GM18498 (cell line): ENCODE data around the gene CALR.
"Not testable (repeated sequence)": the region's sequence is repeated elsewhere in the genome, so short reads cannot be mapped to it uniquely, and the experiment has no call there.

Source experiments
- ATAC-seq: cut with Tn5 transposase; IDR thresholded peaks from one replicate; pipeline ENCODE4 v1.9.1; 2021; ENCODE audit warnings: mild to moderate bottlenecking, moderate library complexity; ENCODE audit not compliant: unreplicated experiment

Gene CALR

GRCh38 chr19:12976109-12976508 is 37.7 kb downstream of the CALR start:
- not testable (repeated sequence) for ATAC-seq

DNA sequence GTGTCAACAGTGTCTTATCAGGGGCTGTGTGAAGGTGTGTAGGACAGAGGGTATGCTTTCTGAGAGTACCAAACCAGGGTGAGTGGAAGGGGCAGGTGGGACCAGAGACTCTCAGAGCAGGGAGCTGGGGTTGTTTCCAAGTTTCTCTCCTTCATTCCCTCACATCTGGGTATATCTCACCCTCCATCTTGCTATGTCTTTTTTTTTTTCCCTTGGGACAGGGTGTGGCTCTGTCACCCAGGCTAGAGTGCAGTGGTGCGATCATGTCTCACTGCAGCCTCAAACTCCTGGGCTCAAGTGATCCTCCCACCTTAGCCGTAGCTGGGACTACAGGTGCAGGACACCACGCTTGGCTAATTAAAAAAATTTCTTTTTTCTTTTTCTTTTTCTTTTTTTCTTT is 41.6 kb downstream of the CALR start:
- no peak for ATAC-seq

DNA sequence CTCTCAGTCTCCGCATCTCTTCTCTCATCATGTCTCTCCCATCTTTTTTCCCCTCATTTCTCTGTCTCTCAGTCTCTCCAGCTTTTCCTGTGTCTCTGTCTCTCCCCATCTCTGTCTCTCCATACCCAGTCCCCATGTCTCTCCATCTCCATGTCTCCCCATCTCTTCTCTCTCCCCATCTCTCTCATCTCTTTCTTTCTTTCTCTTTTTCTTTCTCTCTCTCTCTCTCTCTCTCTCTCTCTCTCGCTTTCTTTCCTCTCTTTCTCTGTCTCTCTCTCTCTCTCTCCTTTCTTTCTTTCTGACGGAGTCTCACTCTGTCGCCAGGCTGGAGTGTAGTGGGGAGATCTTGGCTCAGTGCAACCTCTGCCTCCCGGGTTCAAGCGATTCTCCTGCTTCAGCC is 44.2 kb downstream of the CALR start:
- no peak for ATAC-seq

DNA sequence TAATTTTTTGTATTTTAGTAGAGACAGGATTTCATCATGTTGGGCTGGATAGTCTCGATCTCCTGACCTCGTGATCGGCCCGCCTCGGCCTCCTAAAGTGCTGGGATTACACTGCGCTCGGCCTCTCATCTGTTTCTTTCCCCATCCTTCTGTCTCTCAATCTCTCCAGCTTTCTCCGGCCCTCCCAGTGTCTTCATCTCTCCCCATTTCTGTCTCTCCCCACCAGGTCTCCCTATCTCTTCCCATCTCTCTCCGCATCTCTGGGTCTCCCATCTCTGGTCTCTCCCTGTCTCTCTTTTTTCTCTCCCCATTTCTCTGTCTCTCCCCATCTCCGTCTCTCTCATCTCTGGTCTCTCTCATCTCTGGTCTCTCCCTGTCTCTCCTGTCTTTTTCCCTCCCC is 44.7 kb downstream of the CALR start:
- ATAC-seq: no peak

DNA sequence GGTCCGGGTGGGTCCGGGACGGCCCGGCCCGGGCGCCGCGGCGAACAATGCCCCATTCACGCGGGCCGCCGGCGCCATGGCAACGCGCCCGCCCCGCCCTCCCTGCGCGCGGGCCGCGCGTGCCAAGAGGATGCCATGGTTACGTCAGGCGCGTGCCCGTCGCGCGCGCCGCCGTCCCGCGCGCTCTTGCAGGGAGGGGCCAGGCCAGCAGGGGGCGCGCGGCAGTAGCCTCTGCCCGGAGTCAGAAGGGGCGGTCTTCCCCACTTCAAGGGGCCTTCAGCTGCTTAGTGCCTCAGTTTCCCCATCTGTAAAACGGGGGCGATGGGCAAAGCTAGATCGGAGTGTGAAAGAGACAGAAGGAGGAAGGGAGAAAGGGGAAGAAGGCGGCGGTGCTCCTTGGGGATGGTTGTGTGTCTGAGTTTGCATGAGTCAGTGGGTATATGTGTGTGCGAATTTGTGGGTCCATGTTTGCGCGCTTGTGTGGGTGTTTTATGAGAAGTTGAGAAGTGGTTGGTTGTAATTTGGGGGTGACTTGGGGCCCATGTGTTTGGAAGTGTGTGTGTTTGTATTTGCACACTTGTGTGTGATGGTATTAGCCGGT is 45.2 kb downstream of the CALR start:
- ATAC-seq: no peak

- ATAC-seq: no peak
These were observed 45.8 kb downstream of the CALR start for GRCh38 chr19:12984143-12984627.

GRCh38 chr19:12984683-12985048 is 46.3 kb downstream of the CALR start:
- no peak for ATAC-seq

GRCh38 chr19:12985049-12985776 is 46.8 kb downstream of the CALR start:
- ATAC-seq: no peak

DNA sequence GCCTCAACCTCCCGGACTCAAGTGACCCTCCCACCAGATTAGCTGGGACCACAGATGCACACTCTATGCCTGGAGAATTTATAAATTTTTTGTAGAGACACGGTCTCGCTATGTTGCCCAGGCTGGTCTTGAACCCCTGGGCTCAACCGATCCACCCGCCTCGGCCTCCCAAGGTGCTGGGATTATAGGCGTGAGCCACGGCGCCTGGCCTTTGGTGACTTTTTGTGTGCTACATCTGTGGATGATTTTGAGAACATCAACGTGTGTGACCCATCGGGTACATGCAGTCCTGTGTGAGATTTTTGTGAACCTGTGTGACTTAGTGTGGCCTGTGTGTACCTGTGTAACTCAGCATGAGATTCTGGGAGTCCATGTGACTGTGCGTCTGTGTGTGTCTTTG is 48.3 kb downstream of the CALR start:
- no peak for ATAC-seq

- ATAC-seq: no peak
These were observed 48.8 kb downstream of the CALR start for GRCh38 chr19:12987190-12987589.

DNA sequence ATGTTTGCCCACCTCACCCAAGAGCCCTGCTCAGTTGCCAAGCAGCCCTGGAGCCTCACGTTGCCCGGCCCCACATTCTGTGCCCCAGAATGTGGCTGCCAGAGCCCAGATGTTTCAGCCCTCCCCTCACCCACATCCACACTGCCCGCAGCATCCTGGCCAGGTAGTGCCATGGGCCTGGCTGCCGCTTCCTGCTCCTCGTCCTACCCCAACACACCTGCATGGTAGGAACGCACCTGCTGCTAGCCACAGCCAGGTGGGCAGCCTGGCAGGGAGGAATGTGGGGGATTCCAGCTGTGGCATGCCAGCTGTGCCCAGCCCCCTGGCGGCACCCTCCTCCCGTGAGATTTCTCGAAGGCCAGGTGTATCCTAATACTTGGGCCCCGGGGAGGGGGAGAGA is 49.4 kb downstream of the CALR start:
- no peak for ATAC-seq

- ATAC-seq: no peak
These were observed 52.0 kb downstream of the CALR start for GRCh38 chr19:12990431-12990830.

DNA sequence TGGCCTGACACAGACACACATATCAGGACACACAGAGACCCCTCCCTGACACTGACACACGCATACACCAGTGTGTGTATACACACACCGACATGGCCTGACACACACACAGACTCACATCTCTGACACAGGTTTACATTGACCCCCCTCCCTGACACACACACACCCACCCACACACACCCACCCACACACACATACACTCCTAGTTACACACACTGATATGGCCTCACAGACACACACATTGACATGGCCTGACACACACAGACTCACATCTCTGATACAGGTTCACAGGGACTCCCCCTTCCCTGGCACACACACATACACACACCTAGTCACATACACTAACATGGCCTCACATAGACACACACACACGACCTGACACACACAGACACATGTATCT is 52.4 kb downstream of the CALR start:
- no peak for ATAC-seq

GRCh38 chr19:12991296-12991695 is 52.9 kb downstream of the CALR start:
- no peak for ATAC-seq

GRCh38 chr19:12992729-12993128 is 54.3 kb downstream of the CALR start:
- ATAC-seq: no peak

DNA sequence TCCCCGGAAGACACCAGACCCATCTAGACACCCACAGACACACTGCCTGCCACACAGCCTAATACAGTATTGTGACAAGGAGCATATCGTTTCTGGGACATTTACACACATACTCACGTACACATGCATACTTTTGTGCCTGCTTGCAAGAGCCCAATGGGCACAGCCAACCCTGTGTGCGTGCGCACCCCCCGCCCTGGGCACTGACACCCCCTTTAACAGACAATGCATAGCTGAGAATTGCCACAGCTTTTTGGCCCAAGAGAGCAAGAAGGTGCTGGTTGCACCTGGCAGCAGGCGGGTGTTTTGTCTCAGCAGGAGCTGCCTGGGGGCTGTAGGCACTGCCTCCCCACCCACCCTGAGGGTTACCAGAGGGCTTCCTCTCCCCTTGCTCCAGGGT is 55.2 kb downstream of the CALR start:
- no peak for ATAC-seq
